Liver (tissue), 9 donors: ENCODE data around the gene WDR59. TPM values are rescaled to one million over a fixed set of nuclear protein-coding genes. Genes with fewer than 3 reads are reported as not detected.

Source experiments
- DNase-seq: peaks from one replicate; pipeline ENCODE4 v3.0.0-alpha.2; 2017; ENCODE audit warnings: low spot score
- H3K27ac ChIP-seq, 2 donors: one replicate each; pipeline ENCODE4 v1.7.0; 2013; ENCODE audit warnings: inconsistent platforms in 2 of 2, low read length in 2 of 2, control low read depth in 1 of 2, low read depth in 1 of 2, mild to moderate bottlenecking in 1 of 2
- H3K27me3 ChIP-seq, 4 donors: one replicate each; pipeline versions ENCODE4 v1.6.1 to v1.7.0; 2013; ENCODE audit warnings: low read length in 3 of 4, inconsistent platforms in 1 of 4, mild to moderate bottlenecking in 1 of 4, moderate library complexity in 1 of 4; ENCODE audit not compliant: control insufficient read depth in 4 of 4, insufficient read depth in 4 of 4
- H3K36me3 ChIP-seq, 4 donors: one replicate each; pipeline versions ENCODE4 v1.6.1 to v1.7.0; 2013; ENCODE audit warnings: low read length in 3 of 4, mild to moderate bottlenecking in 3 of 4, low read depth in 1 of 4, moderate library complexity in 1 of 4; ENCODE audit not compliant: control insufficient read depth in 4 of 4, insufficient read depth in 3 of 4
- H3K4me1 ChIP-seq, 4 donors: one replicate each; pipeline versions ENCODE4 v1.6.1 to v1.7.0; 2013; ENCODE audit warnings: low read length in 3 of 4, mild to moderate bottlenecking in 3 of 4, moderate library complexity in 1 of 4; ENCODE audit not compliant: control insufficient read depth in 4 of 4, insufficient read depth in 4 of 4
- H3K4me3 ChIP-seq, 3 donors: one replicate each; pipeline versions ENCODE4 v1.6.1 to v1.7.0; 2013; ENCODE audit warnings: low read length in 3 of 3, control low read depth in 1 of 3, low read depth in 1 of 3, mild to moderate bottlenecking in 1 of 3
- H3K9ac ChIP-seq, 2 donors: one replicate each; pipeline ENCODE4 v1.7.0; 2013; ENCODE audit warnings: low read length in 2 of 2, mild to moderate bottlenecking in 2 of 2, moderate library complexity in 2 of 2, control low read depth in 1 of 2, low read depth in 1 of 2
- H3K9me3 ChIP-seq, 4 donors: one replicate each; pipeline versions ENCODE4 v1.6.1 to v1.7.0; 2013; ENCODE audit warnings: low read length in 3 of 4; ENCODE audit not compliant: control insufficient read depth in 4 of 4
- ATF3 ChIP-seq: IDR thresholded peaks from 2 replicates; pipeline ENCODE4 v1.6.1; 2016; ENCODE audit warnings: antibody characterized with exemption
- CTCF ChIP-seq: fragments of 150-350 bp; IDR thresholded peaks from 2 replicates; pipeline ENCODE4 v1.5.1; 2017; ENCODE audit warnings: improper control_type of control experiment, low read depth, low read length; ENCODE audit not compliant: missing input control
- EGR1 ChIP-seq, 2 donors: IDR thresholded peaks; 2 replicates each; pipeline ENCODE4 v1.6.1; 2016 to 2018; ENCODE audit warnings: antibody characterized with exemption in 2 of 2, low read depth in 2 of 2
- FOXA1 ChIP-seq: IDR thresholded peaks from 2 replicates; pipeline ENCODE4 v1.6.1; 2016; ENCODE audit warnings: antibody characterized with exemption
- FOXA2 ChIP-seq: IDR thresholded peaks from 2 replicates; pipeline ENCODE4 v1.6.1; 2016; ENCODE audit warnings: antibody characterized with exemption
- GABPA ChIP-seq, 2 donors: IDR thresholded peaks in 1 of 2; conservative IDR thresholded peaks in 1 of 2; 2 replicates each; pipeline ENCODE4 v1.6.1; 2016; ENCODE audit warnings: antibody characterized with exemption in 2 of 2, mild to moderate bottlenecking in 1 of 2, moderate library complexity in 1 of 2
- HNF4A ChIP-seq, 2 donors: conservative IDR thresholded peaks; 2 replicates each; pipeline ENCODE4 v1.6.1; 2016; ENCODE audit warnings: antibody characterized with exemption in 2 of 2, mild to moderate bottlenecking in 2 of 2
- HNF4G ChIP-seq: IDR thresholded peaks from 2 replicates; pipeline ENCODE4 v1.6.1; 2016; ENCODE audit warnings: antibody characterized with exemption
- JUND ChIP-seq, 2 donors: IDR thresholded peaks; 2 replicates each; pipeline ENCODE4 v1.6.1; 2016; ENCODE audit warnings: antibody characterized with exemption in 2 of 2
- MAX ChIP-seq: IDR thresholded peaks from 2 replicates; pipeline ENCODE4 v1.6.1; 2016; ENCODE audit warnings: antibody characterized with exemption
- RAD21 ChIP-seq, 2 donors: IDR thresholded peaks; 2 replicates each; pipeline ENCODE4 v1.6.1; 2016; ENCODE audit warnings: antibody characterized with exemption in 2 of 2, mild to moderate bottlenecking in 2 of 2
- REST ChIP-seq: IDR thresholded peaks from 2 replicates; pipeline ENCODE4 v1.6.1; 2016; ENCODE audit warnings: antibody characterized with exemption, mild to moderate bottlenecking
- RXRA ChIP-seq, 2 donors: IDR thresholded peaks; 2 replicates each; pipeline ENCODE4 v1.6.1; 2017 to 2018; ENCODE audit warnings: antibody characterized with exemption in 2 of 2, mild to moderate bottlenecking in 1 of 2
- SP1 ChIP-seq: IDR thresholded peaks from 2 replicates; pipeline ENCODE4 v1.6.1; 2018; ENCODE audit warnings: antibody characterized with exemption, mild to moderate bottlenecking
- TAF1 ChIP-seq: conservative IDR thresholded peaks from 2 replicates; pipeline ENCODE4 v1.6.1; 2016; ENCODE audit warnings: antibody characterized with exemption, mild to moderate bottlenecking
- YY1 ChIP-seq: IDR thresholded peaks from 2 replicates; pipeline ENCODE4 v1.6.1; 2016; ENCODE audit warnings: antibody characterized with exemption, mild to moderate bottlenecking
- ZBTB33 ChIP-seq: IDR thresholded peaks from 2 replicates; pipeline ENCODE4 v1.6.1; 2016; ENCODE audit warnings: antibody characterized with exemption
- WGBS: extraction: QIAGEN DNeasy Blood & Tissue Kit; methylation state at CpG from one replicate; pipeline ENCODE4 v1.1.7; 2013; 5-methylcytosine and 5-hydroxymethylcytosine counted together
- polyA plus RNA-seq, 2 donors: library from polyadenylated mRNA; stranded (reverse) in 1 of 2; unstranded in 1 of 2; fragments of 200-250 nt in 1 of 2; fragments of >200 nt in 1 of 2; fragmentation: Nextera tagmentation in 1 of 2; extraction: Ambion mirVana in 1 of 2; gene quantifications; one replicate each; pipeline versions ENCODE4 v1.2.1 to v1.2.3, GENCODE V29; 2013 to 2015
- total RNA-seq, 2 donors: library from RNA; depleted of rRNA; stranded (reverse); fragments of >200 nt; gene quantifications; one replicate each; pipeline ENCODE4 v1.2.3, GENCODE V29; 2014
- donor health status: healthy.
- donor health status: healthy.
- donor health status: healthy.
- donor health status: healthy.
- donor health status: healthy.

The WDR59 gene
- total and polyA plus RNA-seq, 4 donors, result 14.1 to 30.3 (median 23.7) TPM

GRCh38 chr16:74944466-74944865 lies 40.5 kb downstream of the WDR59 start:
- Histone ChIP-seq H3K27me3 (no peaks in the 10 kb centered on the region), H3K9ac (no peak overlapping the region), H3K9me3 (no peaks in the 10 kb centered on the region), H3K36me3 (peaks cover 5 to 44% (median 30%) of the 10 kb centered on the region in 4 donors), H3K27ac (no peak overlapping the region), H3K4me1 (peaks cover 0 to 1% (median 0%) of the 10 kb centered on the region in 4 donors), H3K4me3 (no peak overlapping the region)
- DNase-seq, result no peak
- no peak for TF ChIP-seq YY1
- TF ChIP-seq TAF1, result no peak
- no peak for TF ChIP-seq MAX
- TF ChIP-seq HNF4A (conservative IDR thresholded peaks at IDR 0.05), result no peak
- TF ChIP-seq REST, result no peak
- TF ChIP-seq JUND (IDR thresholded peaks at IDR 0.05), result no peak
- no peak for TF ChIP-seq FOXA2
- no peak for TF ChIP-seq ZBTB33
- no peak for TF ChIP-seq GABPA (IDR thresholded peaks at IDR 0.05 in 1 of 2, conservative IDR thresholded peaks at IDR 0.05 in 1 of 2)
- TF ChIP-seq RAD21 (IDR thresholded peaks at IDR 0.05), result no peak
- no peak for TF ChIP-seq ATF3
- no peak for TF ChIP-seq FOXA1
- TF ChIP-seq EGR1 (IDR thresholded peaks at IDR 0.05; ENCODE audit: low read depth in 2 of 2), result no peak
- no peak for TF ChIP-seq RXRA (IDR thresholded peaks at IDR 0.05)
- no peak for TF ChIP-seq CTCF
- TF ChIP-seq SP1, result no peak
- no peak for TF ChIP-seq HNF4G
- WGBS, result 93% methylated on average over 6 of the region's 6 CpGs
